Measurements from ENCODE around the gene P3H1.
"Not testable (repeated sequence)": the region's sequence is repeated elsewhere in the genome, so short reads cannot be mapped to it uniquely, and the experiment has no call there.

P3H1 gene

DNA sequence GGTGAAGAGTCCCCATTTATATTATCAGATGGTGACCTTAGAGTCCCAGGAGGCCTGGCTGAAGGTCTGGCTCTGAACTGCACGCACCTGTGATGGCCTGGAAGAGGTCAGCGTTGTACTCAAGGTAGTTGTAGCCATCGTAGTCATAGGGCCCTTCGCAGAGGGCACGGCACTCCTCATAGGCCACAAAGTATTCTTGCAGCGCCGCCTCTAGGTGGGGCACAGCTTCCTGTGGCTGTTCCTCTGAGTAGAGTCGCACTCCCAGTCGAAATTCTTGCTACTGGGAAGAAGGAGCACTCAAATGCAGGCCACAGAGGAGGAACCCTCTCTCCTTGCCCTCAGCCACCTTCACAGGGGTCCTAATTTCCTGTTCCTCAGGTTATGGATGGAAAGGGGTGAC lies 7.7 kb downstream of the P3H1 start:
- DNase-seq (ENCODE audit: low read depth), result no peak
- no peak for TF ChIP-seq CTCF (conservative IDR thresholded peaks at IDR 0.05; ENCODE audit: low read length)
- no peak overlapping the region for H3K4me3 ChIP-seq (ENCODE audit: low read length)

GRCh38 chr1:42758641-42759040 lies 8.2 kb downstream of the P3H1 start:
- no peak for DNase-seq (ENCODE audit: low read depth)
- no peak overlapping the region for H3K4me3 ChIP-seq (ENCODE audit: low read length)
- no peak for TF ChIP-seq CTCF (conservative IDR thresholded peaks at IDR 0.05; ENCODE audit: low read length)

DNA sequence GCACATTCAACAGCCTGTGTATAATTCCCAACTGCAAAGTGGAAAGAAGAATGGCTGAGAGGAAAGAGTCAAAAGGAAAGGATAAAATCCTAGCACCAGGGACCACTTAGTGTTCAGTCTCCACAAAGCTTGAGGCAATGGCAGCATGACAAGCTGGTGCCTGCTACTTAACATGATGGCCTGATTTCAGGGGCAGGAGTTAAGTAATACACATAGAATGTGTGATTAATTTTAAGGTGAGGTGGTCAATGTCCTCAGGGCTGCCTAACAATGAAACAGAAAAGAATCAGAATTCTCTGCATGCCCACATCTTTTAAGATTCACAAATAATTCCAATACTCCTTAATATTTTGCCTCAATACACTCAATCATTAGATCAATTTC lies 8.9 kb downstream of the P3H1 start:
- no peak overlapping the region for H3K4me3 ChIP-seq (ENCODE audit: low read length)
- no peak for DNase-seq (ENCODE audit: low read depth)
- no peak for TF ChIP-seq CTCF (conservative IDR thresholded peaks at IDR 0.05; ENCODE audit: low read length)

DNA sequence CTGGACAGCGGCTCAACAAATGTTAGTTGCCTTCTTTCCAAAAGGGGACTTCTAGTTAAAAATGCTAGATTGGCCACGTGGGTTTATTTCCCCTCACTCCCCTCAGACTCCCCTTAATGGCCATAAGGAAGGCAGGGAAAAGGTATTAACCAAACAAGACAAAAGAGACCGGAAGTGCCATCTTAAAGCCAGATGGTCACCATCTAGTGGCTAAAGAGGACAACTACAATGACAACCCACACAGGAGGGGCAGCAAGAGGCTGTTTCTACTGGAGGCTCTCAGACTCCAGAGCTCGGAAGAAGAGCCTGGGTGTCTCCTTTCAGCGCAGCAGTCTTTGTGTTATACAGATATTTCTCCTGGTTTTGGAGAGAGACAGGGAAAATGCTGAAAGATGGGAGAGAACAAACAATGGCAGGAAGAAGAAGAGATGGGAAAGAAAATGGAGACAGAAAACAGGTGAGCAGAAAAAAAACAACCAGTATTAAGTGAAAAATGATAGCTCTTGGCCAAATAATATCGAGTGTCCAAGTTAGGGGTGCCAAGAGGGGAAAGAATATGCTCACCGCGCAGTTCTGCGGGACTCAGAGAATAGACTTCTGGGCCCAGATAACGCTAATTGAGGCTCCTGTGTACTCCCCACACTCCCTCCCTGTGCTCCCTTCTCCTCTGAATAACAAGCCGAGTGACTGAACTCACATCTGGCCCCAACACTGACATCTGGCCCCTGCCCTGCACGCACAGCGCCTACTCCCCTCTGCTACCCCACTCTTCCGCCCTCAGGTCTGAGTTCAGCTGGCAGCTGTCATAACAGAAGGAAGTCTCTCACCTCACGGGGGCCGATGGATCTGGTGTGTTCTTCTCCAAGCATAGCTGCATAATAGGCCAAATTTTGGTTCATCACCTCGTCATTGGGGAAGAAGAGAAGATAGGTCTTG lies 9.6 kb downstream of the P3H1 start:
- no peak overlapping the region for H3K4me3 ChIP-seq (ENCODE audit: low read length)
- DNase-seq (ENCODE audit: low read depth), result peak; percentile 73
- TF ChIP-seq CTCF (conservative IDR thresholded peaks at IDR 0.05; ENCODE audit: low read length), result peak; percentile 80

DNA sequence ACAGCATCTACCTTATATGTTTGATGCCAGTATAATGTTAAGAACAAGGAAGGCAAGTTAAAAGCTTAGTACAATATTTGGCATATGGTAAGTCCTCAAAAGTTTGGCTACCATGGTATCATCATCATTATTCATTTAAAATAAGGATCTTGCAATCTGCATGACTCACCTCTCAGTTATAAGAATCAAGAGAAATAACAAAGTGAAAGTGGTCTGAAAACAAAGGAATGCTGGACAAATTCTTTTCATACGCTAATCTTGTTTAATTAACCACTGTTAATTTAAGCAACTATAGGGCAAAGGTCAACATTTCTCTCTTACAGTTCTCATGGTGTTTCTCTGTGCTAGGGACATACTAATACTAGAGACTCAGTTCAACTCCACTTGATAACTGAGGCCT lies 13.8 kb downstream of the P3H1 start:
- DNase-seq (ENCODE audit: low read depth), result peak; percentile 71
- TF ChIP-seq CTCF (conservative IDR thresholded peaks at IDR 0.05; ENCODE audit: low read length), result no peak
- no peak overlapping the region for H3K4me3 ChIP-seq (ENCODE audit: low read length)

- TF ChIP-seq CTCF (conservative IDR thresholded peaks at IDR 0.05; ENCODE audit: low read length), result no peak
- no peak for DNase-seq (ENCODE audit: low read depth)
- H3K4me3 ChIP-seq (ENCODE audit: low read length), result no peak overlapping the region
Measured at GRCh38 chr1:42752284-42752683, 14.5 kb downstream of the P3H1 start.

DNA sequence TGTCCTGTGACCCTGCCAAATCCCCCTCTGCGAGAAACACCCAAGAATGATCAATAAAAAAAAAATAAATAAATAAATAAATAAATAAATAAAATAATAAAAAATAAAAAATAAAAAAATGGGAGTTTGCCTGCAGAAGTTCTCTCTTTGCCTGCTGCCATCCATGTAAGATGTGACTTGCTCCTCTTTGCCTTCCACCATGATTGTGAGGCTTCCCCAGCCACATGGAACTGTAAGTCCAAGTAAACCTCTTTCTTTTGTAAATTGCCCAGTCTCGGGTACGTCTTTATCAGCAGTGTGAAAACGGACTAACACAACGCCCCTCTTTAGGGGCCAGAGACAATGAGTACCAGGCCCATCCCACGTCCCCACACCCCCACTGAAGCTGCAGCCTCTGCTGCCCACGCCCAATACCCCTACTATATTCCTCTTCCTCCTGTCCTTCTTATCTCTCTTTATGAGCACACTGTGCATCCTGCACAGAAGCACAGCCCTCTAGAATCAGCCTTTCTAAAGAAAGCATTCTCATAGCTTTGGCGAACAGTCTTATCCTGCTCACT lies 15.2 kb downstream of the P3H1 start:
- not testable (repeated sequence) for DNase-seq (ENCODE audit: low read depth); H3K4me3 ChIP-seq (ENCODE audit: low read length)

Data from AG10803 (cell line).